WTC11 (cell line): ENCODE data around the gene SH3GL2. TPM values are rescaled to one million over a fixed set of nuclear protein-coding genes. Genes with fewer than 3 reads are reported as not detected.

ENCODE experiments used
- ATAC-seq: fragments of 200-7000 bp; cut with Tn5 transposase; 2 replicates; pipeline ENCODE4 v1.10.0; 2021; ENCODE audit warnings: mild to moderate bottlenecking, moderate library complexity
- CTCF ChIA-PET: fragments of 300-600 bp; sonication (Branson Sonifier 250); formaldehyde crosslinking; loops from one replicate; lab custom pipeline; 2021; ENCODE audit warnings: antibody characterized with exemption; lab: Charles Lee
- POLR2A ChIA-PET: fragments of 350-600 bp; sonication (Branson Sonifier 250); formaldehyde crosslinking; loops from one replicate; lab custom pipeline; 2021; ENCODE audit warnings: antibody characterized with exemption; lab: Charles Lee
- DNase-seq: peaks from one replicate; pipeline ENCODE4 v3.0.0; 2021; ENCODE audit warnings: low spot score
- H3K27ac Mint-ChIP-seq: 2 replicates; pipeline ENCODE4 v1.8.0; 2021; ENCODE audit warnings: mixed read lengths
- H3K27me3 Mint-ChIP-seq: 2 replicates; pipeline ENCODE4 v1.8.0; 2021; ENCODE audit warnings: low read depth, mild to moderate bottlenecking, moderate library complexity, mixed read lengths
- H3K36me3 Mint-ChIP-seq: 2 replicates; pipeline ENCODE4 v1.8.0; 2021; ENCODE audit warnings: mixed read lengths
- H3K4me1 Mint-ChIP-seq: 2 replicates; pipeline ENCODE4 v1.8.0; 2022; ENCODE audit warnings: mixed read lengths
- H3K4me3 Mint-ChIP-seq: 2 replicates; pipeline ENCODE4 v1.8.0; 2021; ENCODE audit warnings: mild to moderate bottlenecking, moderate library complexity, mixed read lengths
- H3K9me3 Mint-ChIP-seq: 2 replicates; pipeline ENCODE4 v1.8.0; 2021; ENCODE audit warnings: mixed read lengths
- CBFB ChIP-seq: sonication (generic); formaldehyde crosslinking; IDR thresholded peaks from 2 replicates; pipeline ENCODE4 v1.8.1; 2022; ENCODE audit warnings: mild to moderate bottlenecking, low read depth, missing genetic modification reagents
- ETV6 ChIP-seq: sonication (generic); formaldehyde crosslinking; IDR thresholded peaks from 2 replicates; pipeline ENCODE4 v1.8.1; 2022; ENCODE audit warnings: mild to moderate bottlenecking, missing genetic modification reagents
- FOXK1 ChIP-seq: sonication (generic); formaldehyde crosslinking; IDR thresholded peaks from 2 replicates; pipeline ENCODE4 v1.8.0; 2022; ENCODE audit warnings: mild to moderate bottlenecking, moderate library complexity, missing genetic modification reagents
- SMAD3 ChIP-seq: sonication (generic); formaldehyde crosslinking; IDR thresholded peaks from 2 replicates; pipeline ENCODE4 v1.8.0; 2022; ENCODE audit warnings: missing genetic modification reagents, mild to moderate bottlenecking, borderline replicate concordance
- TCF7 ChIP-seq: sonication (generic); formaldehyde crosslinking; IDR thresholded peaks from 2 replicates; pipeline ENCODE4 v1.8.0; 2022; ENCODE audit warnings: mild to moderate bottlenecking, low read depth, missing genetic modification reagents, moderate library complexity
- TP53 ChIP-seq: sonication (generic); formaldehyde crosslinking; IDR thresholded peaks from 2 replicates; pipeline ENCODE4 v1.8.1; 2023; ENCODE audit warnings: mild to moderate bottlenecking, missing genetic modification reagents
- ZNF121 ChIP-seq: sonication (generic); formaldehyde crosslinking; IDR thresholded peaks from 2 replicates; pipeline ENCODE4 v1.8.0; 2023; ENCODE audit warnings: missing genetic modification reagents
- ZNF232 ChIP-seq: sonication (generic); formaldehyde crosslinking; IDR thresholded peaks from 2 replicates; pipeline ENCODE4 v1.8.0; 2022; ENCODE audit warnings: mild to moderate bottlenecking, missing genetic modification reagents
- ZNF263 ChIP-seq: sonication (generic); formaldehyde crosslinking; IDR thresholded peaks from 2 replicates; pipeline ENCODE4 v1.8.1; 2022; ENCODE audit warnings: low read depth, mild to moderate bottlenecking, moderate library complexity, missing genetic modification reagents
- ZNF423 ChIP-seq: fragments of 250-450 bp; sonication (Bioruptor Pico); IDR thresholded peaks from 2 replicates; pipeline ENCODE4 v2.1.2; 2022; ENCODE audit warnings: mild to moderate bottlenecking, moderate library complexity
- total RNA-seq: library from RNA; stranded (reverse); gene quantifications from 3 replicates; pipeline ENCODE4 v1.2.3, GENCODE V29; 2021
- TF ChIP-seq, protein P1 (sequence below): fragments of 250-450 bp; sonication (Bioruptor Pico); IDR thresholded peaks from 2 replicates; pipeline ENCODE4 v1.9.0; 2021; ENCODE audit warnings: mild to moderate bottlenecking
- TF ChIP-seq, protein P2 (sequence below): fragments of 250-450 bp; sonication (Bioruptor Pico); IDR thresholded peaks from 2 replicates; pipeline ENCODE4 v1.8.0; 2021; ENCODE audit warnings: mild to moderate bottlenecking
- TF ChIP-seq, protein P3 (sequence below): sonication (generic); formaldehyde crosslinking; IDR thresholded peaks from 2 replicates; pipeline ENCODE4 v1.8.1; 2023; ENCODE audit warnings: mild to moderate bottlenecking, missing genetic modification reagents, moderate library complexity
- TF ChIP-seq, protein P4 (sequence below): sonication (generic); formaldehyde crosslinking; IDR thresholded peaks from 2 replicates; pipeline ENCODE4 v1.8.1; 2023; ENCODE audit warnings: mild to moderate bottlenecking, moderate library complexity, missing genetic modification reagents
- TF ChIP-seq, protein P5 (sequence below): sonication (generic); formaldehyde crosslinking; IDR thresholded peaks from 2 replicates; pipeline ENCODE4 v1.8.0; 2022; ENCODE audit warnings: mild to moderate bottlenecking, missing genetic modification reagents
- TF ChIP-seq, protein P6 (sequence below): sonication (generic); formaldehyde crosslinking; IDR thresholded peaks from 2 replicates; pipeline ENCODE4 v1.8.1; 2022; ENCODE audit warnings: missing genetic modification reagents, borderline replicate concordance
- TF ChIP-seq, protein P7 (sequence below): fragments of 200-600 bp; IDR thresholded peaks from 2 replicates; pipeline ENCODE4 v1.8.0; 2022; ENCODE audit warnings: antibody characterized with exemption

The SH3GL2 gene
- total RNA-seq, 1 experiment from 2014 or later: 4.2 TPM

DNA sequence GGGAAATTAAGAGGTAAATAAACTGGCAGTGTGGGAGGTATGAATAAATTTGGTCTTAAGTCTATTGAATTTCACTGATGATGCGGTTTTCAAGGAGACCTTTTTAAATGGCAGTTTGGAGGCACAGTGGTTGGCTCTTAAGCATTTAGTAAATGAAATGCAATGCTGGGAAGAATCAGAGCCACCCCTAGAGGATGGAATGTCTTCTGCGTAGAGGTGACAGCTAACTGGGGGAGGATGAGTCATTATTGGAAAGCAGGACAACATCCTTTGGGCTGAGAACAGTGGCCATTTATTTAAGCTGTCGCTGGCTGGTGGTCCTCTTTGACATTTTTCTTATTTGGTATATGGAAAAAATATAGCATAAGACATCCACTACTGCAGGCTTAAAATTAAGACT, 163.2 kb downstream of the SH3GL2 start (continued):
- TF ChIP-seq, protein P1, sequence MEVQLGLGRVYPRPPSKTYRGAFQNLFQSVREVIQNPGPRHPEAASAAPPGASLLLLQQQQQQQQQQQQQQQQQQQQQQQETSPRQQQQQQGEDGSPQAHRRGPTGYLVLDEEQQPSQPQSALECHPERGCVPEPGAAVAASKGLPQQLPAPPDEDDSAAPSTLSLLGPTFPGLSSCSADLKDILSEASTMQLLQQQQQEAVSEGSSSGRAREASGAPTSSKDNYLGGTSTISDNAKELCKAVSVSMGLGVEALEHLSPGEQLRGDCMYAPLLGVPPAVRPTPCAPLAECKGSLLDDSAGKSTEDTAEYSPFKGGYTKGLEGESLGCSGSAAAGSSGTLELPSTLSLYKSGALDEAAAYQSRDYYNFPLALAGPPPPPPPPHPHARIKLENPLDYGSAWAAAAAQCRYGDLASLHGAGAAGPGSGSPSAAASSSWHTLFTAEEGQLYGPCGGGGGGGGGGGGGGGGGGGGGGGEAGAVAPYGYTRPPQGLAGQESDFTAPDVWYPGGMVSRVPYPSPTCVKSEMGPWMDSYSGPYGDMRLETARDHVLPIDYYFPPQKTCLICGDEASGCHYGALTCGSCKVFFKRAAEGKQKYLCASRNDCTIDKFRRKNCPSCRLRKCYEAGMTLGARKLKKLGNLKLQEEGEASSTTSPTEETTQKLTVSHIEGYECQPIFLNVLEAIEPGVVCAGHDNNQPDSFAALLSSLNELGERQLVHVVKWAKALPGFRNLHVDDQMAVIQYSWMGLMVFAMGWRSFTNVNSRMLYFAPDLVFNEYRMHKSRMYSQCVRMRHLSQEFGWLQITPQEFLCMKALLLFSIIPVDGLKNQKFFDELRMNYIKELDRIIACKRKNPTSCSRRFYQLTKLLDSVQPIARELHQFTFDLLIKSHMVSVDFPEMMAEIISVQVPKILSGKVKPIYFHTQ: no peak
- TF ChIP-seq FOXK1 (CRISPR knock-in tag): no peak
- TF ChIP-seq ZNF423: no peak
- no peak for TF ChIP-seq SMAD3 (CRISPR knock-in tag)
- TF ChIP-seq, protein P2, sequence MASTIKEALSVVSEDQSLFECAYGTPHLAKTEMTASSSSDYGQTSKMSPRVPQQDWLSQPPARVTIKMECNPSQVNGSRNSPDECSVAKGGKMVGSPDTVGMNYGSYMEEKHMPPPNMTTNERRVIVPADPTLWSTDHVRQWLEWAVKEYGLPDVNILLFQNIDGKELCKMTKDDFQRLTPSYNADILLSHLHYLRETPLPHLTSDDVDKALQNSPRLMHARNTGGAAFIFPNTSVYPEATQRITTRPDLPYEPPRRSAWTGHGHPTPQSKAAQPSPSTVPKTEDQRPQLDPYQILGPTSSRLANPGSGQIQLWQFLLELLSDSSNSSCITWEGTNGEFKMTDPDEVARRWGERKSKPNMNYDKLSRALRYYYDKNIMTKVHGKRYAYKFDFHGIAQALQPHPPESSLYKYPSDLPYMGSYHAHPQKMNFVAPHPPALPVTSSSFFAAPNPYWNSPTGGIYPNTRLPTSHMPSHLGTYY (CRISPR knock-in tag): no peak
- no peak for TF ChIP-seq TP53 (CRISPR knock-in tag)
- no peak for TF ChIP-seq ZNF263 (CRISPR knock-in tag)
- TF ChIP-seq, protein P3, sequence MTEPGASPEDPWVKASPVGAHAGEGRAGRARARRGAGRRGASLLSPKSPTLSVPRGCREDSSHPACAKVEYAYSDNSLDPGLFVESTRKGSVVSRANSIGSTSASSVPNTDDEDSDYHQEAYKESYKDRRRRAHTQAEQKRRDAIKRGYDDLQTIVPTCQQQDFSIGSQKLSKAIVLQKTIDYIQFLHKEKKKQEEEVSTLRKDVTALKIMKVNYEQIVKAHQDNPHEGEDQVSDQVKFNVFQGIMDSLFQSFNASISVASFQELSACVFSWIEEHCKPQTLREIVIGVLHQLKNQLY (CRISPR knock-in tag): no peak
- no peak for TF ChIP-seq TCF7 (CRISPR knock-in tag)
- TF ChIP-seq CBFB: no peak
- TF ChIP-seq, protein P4, sequence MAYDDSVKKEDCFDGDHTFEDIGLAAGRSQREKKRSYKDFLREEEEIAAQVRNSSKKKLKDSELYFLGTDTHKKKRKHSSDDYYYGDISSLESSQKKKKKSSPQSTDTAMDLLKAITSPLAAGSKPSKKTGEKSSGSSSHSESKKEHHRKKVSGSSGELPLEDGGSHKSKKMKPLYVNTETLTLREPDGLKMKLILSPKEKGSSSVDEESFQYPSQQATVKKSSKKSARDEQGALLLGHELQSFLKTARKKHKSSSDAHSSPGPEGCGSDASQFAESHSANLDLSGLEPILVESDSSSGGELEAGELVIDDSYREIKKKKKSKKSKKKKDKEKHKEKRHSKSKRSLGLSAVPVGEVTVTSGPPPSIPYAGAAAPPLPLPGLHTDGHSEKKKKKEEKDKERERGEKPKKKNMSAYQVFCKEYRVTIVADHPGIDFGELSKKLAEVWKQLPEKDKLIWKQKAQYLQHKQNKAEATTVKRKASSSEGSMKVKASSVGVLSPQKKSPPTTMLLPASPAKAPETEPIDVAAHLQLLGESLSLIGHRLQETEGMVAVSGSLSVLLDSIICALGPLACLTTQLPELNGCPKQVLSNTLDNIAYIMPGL (CRISPR knock-in tag): no peak
- TF ChIP-seq, protein P5, sequence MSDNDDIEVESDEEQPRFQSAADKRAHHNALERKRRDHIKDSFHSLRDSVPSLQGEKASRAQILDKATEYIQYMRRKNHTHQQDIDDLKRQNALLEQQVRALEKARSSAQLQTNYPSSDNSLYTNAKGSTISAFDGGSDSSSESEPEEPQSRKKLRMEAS (CRISPR knock-in tag): no peak
- 0 out of 2 replicates have a peak, but pooled peaks have one; percentile 24 for TF ChIP-seq ETV6 (CRISPR knock-in tag)
- TF ChIP-seq, protein P6, sequence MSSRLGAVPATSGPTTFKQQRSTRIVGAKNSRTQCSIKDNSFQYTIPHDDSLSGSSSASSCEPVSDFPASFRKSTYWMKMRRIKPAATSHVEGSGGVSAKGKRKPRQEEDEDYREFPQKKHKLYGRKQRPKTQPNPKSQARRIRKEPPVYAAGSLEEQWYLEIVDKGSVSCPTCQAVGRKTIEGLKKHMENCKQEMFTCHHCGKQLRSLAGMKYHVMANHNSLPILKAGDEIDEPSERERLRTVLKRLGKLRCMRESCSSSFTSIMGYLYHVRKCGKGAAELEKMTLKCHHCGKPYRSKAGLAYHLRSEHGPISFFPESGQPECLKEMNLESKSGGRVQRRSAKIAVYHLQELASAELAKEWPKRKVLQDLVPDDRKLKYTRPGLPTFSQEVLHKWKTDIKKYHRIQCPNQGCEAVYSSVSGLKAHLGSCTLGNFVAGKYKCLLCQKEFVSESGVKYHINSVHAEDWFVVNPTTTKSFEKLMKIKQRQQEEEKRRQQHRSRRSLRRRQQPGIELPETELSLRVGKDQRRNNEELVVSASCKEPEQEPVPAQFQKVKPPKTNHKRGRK (CRISPR knock-in tag): no peak
- 0 out of 2 replicates have a peak, but pooled peaks have one; percentile 11 for TF ChIP-seq ZNF121
- TF ChIP-seq, protein P7, sequence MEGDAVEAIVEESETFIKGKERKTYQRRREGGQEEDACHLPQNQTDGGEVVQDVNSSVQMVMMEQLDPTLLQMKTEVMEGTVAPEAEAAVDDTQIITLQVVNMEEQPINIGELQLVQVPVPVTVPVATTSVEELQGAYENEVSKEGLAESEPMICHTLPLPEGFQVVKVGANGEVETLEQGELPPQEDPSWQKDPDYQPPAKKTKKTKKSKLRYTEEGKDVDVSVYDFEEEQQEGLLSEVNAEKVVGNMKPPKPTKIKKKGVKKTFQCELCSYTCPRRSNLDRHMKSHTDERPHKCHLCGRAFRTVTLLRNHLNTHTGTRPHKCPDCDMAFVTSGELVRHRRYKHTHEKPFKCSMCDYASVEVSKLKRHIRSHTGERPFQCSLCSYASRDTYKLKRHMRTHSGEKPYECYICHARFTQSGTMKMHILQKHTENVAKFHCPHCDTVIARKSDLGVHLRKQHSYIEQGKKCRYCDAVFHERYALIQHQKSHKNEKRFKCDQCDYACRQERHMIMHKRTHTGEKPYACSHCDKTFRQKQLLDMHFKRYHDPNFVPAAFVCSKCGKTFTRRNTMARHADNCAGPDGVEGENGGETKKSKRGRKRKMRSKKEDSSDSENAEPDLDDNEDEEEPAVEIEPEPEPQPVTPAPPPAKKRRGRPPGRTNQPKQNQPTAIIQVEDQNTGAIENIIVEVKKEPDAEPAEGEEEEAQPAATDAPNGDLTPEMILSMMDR: peak; percentile 23; the same call in 1 of the 2 replicates

DNA sequence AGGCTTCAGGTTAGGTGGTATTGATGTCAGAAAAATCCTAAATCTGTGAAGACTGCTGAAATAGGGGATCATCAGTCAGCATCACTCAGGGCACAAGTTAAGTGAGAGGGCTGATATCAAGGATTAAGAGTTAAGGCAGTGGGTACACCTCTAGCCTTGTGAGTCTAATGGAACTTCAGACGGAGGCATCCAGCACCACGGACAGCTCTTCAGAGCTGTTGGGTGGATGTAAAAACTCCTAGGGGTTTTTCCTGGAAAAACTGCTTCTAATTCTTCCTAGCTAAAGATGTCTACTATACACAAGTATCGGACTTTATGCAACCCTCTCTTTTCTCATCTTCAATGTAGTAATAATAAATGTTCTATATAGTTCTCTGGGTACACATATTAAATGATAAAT, 165.9 kb downstream of the SH3GL2 start:
- ChIA-PET POLR2A (no interaction called here), CTCF (interaction anchor here (1.2 kb wide), 1 partner anchor 66 kb away, joined by 4 read pairs; no protein-coding TSS in a partner anchor)
- DNase-seq: peak; percentile 45
- Mint-ChIP-seq H3K27me3 (no peaks in the 10 kb centered on the region), H3K36me3 (no peaks in the 10 kb centered on the region), H3K9me3 (no peaks in the 10 kb centered on the region), H3K27ac (no peak overlapping the region), H3K4me3 (no peak overlapping the region), H3K4me1 (peaks cover 7% of the 10 kb centered on the region)
- TF ChIP-seq, protein P4 (CRISPR knock-in tag): no peak
- TF ChIP-seq ZNF232 (CRISPR knock-in tag): peak; percentile 30; the same call in 1 of the 2 replicates
- ATAC-seq: peak; percentile 60
